ENCODE measurements around the gene LYPD6B. TPM values are rescaled to one million over a fixed set of nuclear protein-coding genes. Genes with fewer than 3 reads are reported as not detected.

The LYPD6B gene
- total and polyA plus RNA-seq, 2 donors (not counting 3 experiments of a cell fraction or from before 2014, with no cell fraction given): not detected

- Histone ChIP-seq H4K20me1 (replicated peaks; ENCODE audit: control insufficient read depth, extremely low read depth, insufficient read depth, low read length) (no peaks in the 10 kb centered on the region), H3K9me1 (replicated peaks; ENCODE audit: control insufficient read depth, extremely low read depth, insufficient read depth, low read length) (no peaks in the 10 kb centered on the region), H3K4me1 (ENCODE audit: control insufficient read depth, extremely low read depth, insufficient read depth, low read length) (no peaks in the 10 kb centered on the region), H3K4me3 (replicated peaks in 1 of 3; ENCODE audit: insufficient read depth in 1 of 3, low read depth in 1 of 3, low read length in 3 of 3) (no peak overlapping the region), H3K79me2 (ENCODE audit: control insufficient read depth, insufficient read depth, low read length) (no peaks in the 10 kb centered on the region), H3K4me2 (ENCODE audit: insufficient read depth, low read length) (no peak overlapping the region), H2AFZ (ENCODE audit: low read depth, low read length) (no peak overlapping the region), H3K27me3 (ENCODE audit: control insufficient read depth in 2 of 2, insufficient read depth in 2 of 2, low read length in 2 of 2) (no peaks in the 10 kb centered on the region), H3K9ac (replicated peaks; ENCODE audit: extremely low read depth, insufficient read depth, low read length) (no peak overlapping the region), H3K36me3 (ENCODE audit: control insufficient read depth in 2 of 2, extremely low read depth in 1 of 2, insufficient read depth in 2 of 2, low read length in 2 of 2) (no peaks in the 10 kb centered on the region), H3K9me3 (replicated peaks; ENCODE audit: control insufficient read depth, insufficient read depth, low read length) (no peaks in the 10 kb centered on the region), H3K27ac (ENCODE audit: insufficient read depth, low read depth, low read length) (no peak overlapping the region)
- TF ChIP-seq POLR2AphosphoS5 (IDR thresholded peaks at IDR 0.05; ENCODE audit: insufficient read depth, low read depth, low read length) (no peak), JUN (IDR thresholded peaks at IDR 0.05; ENCODE audit: borderline replicate concordance, insufficient read depth, insufficient read length, low read depth) (no peak), POLR2A (IDR thresholded peaks at IDR 0.05; ENCODE audit: low read depth, low read length) (no peak), GATA2 (IDR thresholded peaks at IDR 0.05; ENCODE audit: insufficient read depth, insufficient read length, low read depth, low read length) (no peak), MAX (IDR thresholded peaks at IDR 0.05; ENCODE audit: insufficient read depth, insufficient read length) (no peak), CTCF (IDR thresholded peaks at IDR 0.05; ENCODE audit: extremely low read depth in 1 of 2, insufficient read depth in 1 of 2, low read depth in 1 of 2, low read length in 2 of 2) (no peak), FOS (IDR thresholded peaks at IDR 0.05; ENCODE audit: borderline replicate concordance, insufficient read depth, low read length) (no peak), MYC (IDR thresholded peaks at IDR 0.05; ENCODE audit: low read depth, low read length) (no peak), EZH2 (IDR thresholded peaks at IDR 0.05; ENCODE audit: borderline replicate concordance, low read depth, low read length, severe bottlenecking) (no peak)
- FAIRE-seq (no peak), DNase-seq (ENCODE audit: low read depth, low spot score) (no peak)
- BruUV-seq (replicated peaks): no TSS peak
- dilution Hi-C loops (cut with MboI; ENCODE audit: extremely low pct_ligation_motif_present, low sequenced_read_pairs) (no loop called here), intact Hi-C loops (cut with micrococcal nuclease) (no loop called here)
- ChIA-PET POLR2A (no interaction called here), CTCF (interaction anchor here (0.5 kb wide), 1 partner anchor 145 kb away, joined by 3 read pairs; no protein-coding TSS in a partner anchor)
Measured at GRCh38 chr2:149200109-149200520, 161.6 kb downstream of the LYPD6B start.

All from endothelial cell of umbilical vein (primary cell).